Middle frontal gyrus (tissue), 1 donor: Measurements from ENCODE around the gene ITPKC.
A peak's percentile ranks its signal among the peaks of the same experiment; 100 is the strongest.

Source experiments
- DNase-seq: peaks from one replicate; pipeline ENCODE4 v3.0.0-alpha.2; 2015; ENCODE audit warnings: low spot score; ENCODE audit errors: extremely low spot score

ITPKC gene

GRCh38 chr19:40716482-40717324 lies at the start of gene ITPKC, which contains the start of gene COQ8B:
Gene ITPKC, plus strand, starts transcription at chr19:40717112. Its CDS starts 24 bp downstream, at chr19:40717136.
Gene COQ8B, minus strand, starts transcription at chr19:40716886. Its CDS starts 2,254 bp downstream, at chr19:40714632.
- peak; percentile 98 for DNase-seq

GRCh38 chr19:40667602-40668001 lies 49.3 kb upstream of the ITPKC start:
- no peak for DNase-seq

- no peak for DNase-seq
Measured at GRCh38 chr19:40668991-40669614, 47.8 kb upstream of the ITPKC start.

- peak; percentile 62 for DNase-seq
Measured at GRCh38 chr19:40671404-40671803, 45.5 kb upstream of the ITPKC start.

- no peak for DNase-seq
Measured at GRCh38 chr19:40672038-40672437, 44.9 kb upstream of the ITPKC start.

GRCh38 chr19:40672573-40673299 lies 44.2 kb upstream of the ITPKC start:
- no peak for DNase-seq

GRCh38 chr19:40673397-40673796 lies 43.5 kb upstream of the ITPKC start:
- DNase-seq: no peak

- no peak for DNase-seq
Measured at GRCh38 chr19:40674291-40674690, 42.6 kb upstream of the ITPKC start.

- no peak for DNase-seq
Measured at GRCh38 chr19:40677156-40677555, 39.8 kb upstream of the ITPKC start.

- DNase-seq: no peak
Measured at GRCh38 chr19:40681039-40681438, 35.9 kb upstream of the ITPKC start.

GRCh38 chr19:40682431-40682964 lies 34.4 kb upstream of the ITPKC start:
- no peak for DNase-seq

GRCh38 chr19:40683437-40683836 lies 33.5 kb upstream of the ITPKC start:
- DNase-seq: no peak

GRCh38 chr19:40684280-40684679 lies 32.6 kb upstream of the ITPKC start:
- no peak for DNase-seq

- no peak for DNase-seq
Measured at GRCh38 chr19:40685016-40685526, 31.8 kb upstream of the ITPKC start.

- no peak for DNase-seq
Measured at GRCh38 chr19:40685563-40685962, 31.3 kb upstream of the ITPKC start.

GRCh38 chr19:40686882-40687524 lies 29.9 kb upstream of the ITPKC start:
- no peak for DNase-seq

GRCh38 chr19:40687525-40688016 lies 29.3 kb upstream of the ITPKC start:
- no peak for DNase-seq

GRCh38 chr19:40688309-40688708 lies 28.6 kb upstream of the ITPKC start:
- DNase-seq: no peak

- no peak for DNase-seq
Measured at GRCh38 chr19:40688987-40689338, 27.9 kb upstream of the ITPKC start.

GRCh38 chr19:40689339-40690049 lies 27.4 kb upstream of the ITPKC start:
- DNase-seq: no peak
